ENCODE data around the gene SHB. TPM values are rescaled to one million over a fixed set of nuclear protein-coding genes. Genes with fewer than 3 reads are reported as not detected.
A peak's percentile ranks its signal among the peaks of the same experiment; 100 is the strongest.
"Not testable (repeated sequence)": the region's sequence is repeated elsewhere in the genome, so short reads cannot be mapped to it uniquely, and the experiment has no call there.

SHB gene
- total and polyA plus RNA-seq, 8 donors, result 16.1 to 26.8 (median 21.9) TPM

GRCh38 chr9:37902131-37902530 lies 166.9 kb downstream of the SHB start:
- Histone ChIP-seq H3K4me3 (peak overlapping the region in 1 of 2 donors; percentile 99), H3K27me3 (no peaks in the 10 kb centered on the region), H3K36me3 (peaks cover 0 to 22% of the 10 kb centered on the region in 2 donors), H3K27ac (no peak overlapping the region), H3K4me1 (peaks cover 15 to 44% of the 10 kb centered on the region in 2 donors), H3K9me3 (no peaks in the 10 kb centered on the region)
- intact Hi-C loops (cut with DNase I), result no loop called here
- TF ChIP-seq, protein P1, sequence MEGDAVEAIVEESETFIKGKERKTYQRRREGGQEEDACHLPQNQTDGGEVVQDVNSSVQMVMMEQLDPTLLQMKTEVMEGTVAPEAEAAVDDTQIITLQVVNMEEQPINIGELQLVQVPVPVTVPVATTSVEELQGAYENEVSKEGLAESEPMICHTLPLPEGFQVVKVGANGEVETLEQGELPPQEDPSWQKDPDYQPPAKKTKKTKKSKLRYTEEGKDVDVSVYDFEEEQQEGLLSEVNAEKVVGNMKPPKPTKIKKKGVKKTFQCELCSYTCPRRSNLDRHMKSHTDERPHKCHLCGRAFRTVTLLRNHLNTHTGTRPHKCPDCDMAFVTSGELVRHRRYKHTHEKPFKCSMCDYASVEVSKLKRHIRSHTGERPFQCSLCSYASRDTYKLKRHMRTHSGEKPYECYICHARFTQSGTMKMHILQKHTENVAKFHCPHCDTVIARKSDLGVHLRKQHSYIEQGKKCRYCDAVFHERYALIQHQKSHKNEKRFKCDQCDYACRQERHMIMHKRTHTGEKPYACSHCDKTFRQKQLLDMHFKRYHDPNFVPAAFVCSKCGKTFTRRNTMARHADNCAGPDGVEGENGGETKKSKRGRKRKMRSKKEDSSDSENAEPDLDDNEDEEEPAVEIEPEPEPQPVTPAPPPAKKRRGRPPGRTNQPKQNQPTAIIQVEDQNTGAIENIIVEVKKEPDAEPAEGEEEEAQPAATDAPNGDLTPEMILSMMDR (IDR thresholded peaks at IDR 0.05), result no peak
- ATAC-seq, result no peak
- no peak for DNase-seq

DNA sequence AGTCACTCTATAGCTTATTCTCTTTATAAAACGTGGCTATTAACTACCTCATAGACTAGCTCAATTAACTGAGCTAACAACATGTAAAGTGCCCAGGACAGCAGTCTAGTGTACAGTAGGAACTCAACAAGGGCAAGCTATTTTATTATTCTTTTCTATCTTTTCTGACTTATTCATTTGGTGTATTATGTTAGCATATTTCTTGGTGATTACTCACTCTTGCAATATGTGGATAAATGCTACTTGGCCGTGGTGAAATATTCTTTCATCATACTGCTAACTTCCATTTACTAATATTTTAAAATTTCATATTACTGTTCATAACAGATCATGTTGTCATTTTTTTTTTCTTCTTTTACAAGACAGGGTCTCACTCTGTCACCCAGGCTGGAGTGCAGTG lies 170.0 kb downstream of the SHB start:
- peaks cover 3 to 53% of the 10 kb centered on the region in 2 donors for H3K36me3 ChIP-seq
- no peak overlapping the region for H3K4me3 ChIP-seq
- no peak overlapping the region for H3K27ac ChIP-seq
- H3K9me3 ChIP-seq, result no peaks in the 10 kb centered on the region
- intact Hi-C loops (cut with DNase I), result no loop called here
- peaks cover 9 to 34% of the 10 kb centered on the region in 2 donors for H3K4me1 ChIP-seq
- TF ChIP-seq, protein P1 (IDR thresholded peaks at IDR 0.05), result no peak
- DNase-seq, result no peak
- ATAC-seq, result no peak
- H3K27me3 ChIP-seq, result no peaks in the 10 kb centered on the region

DNA sequence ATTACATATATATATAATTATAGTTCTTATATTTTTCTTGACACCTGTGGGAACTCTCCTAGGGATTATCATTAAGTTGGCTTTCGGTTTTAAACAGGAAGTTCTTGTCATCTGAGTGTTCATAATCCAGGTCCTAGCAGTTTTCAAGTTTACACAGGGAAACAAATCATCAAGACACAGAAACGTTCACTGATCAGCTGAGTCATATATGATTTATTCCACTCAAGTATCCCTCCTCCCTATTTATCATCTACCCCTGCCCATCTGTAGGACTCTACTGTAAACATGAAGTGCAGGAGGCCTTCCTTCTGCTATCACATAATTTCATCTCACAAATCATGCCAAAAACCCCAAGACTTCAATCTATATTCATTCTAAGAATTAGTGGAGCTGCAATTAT lies 171.4 kb downstream of the SHB start:
- H3K27me3 ChIP-seq, result no peaks in the 10 kb centered on the region
- TF ChIP-seq, protein P1 (IDR thresholded peaks at IDR 0.05), result no peak
- H3K36me3 ChIP-seq, result peaks cover 3 to 67% of the 10 kb centered on the region in 2 donors
- DNase-seq (no peak), ATAC-seq (no peak)
- no peaks in the 10 kb centered on the region for H3K9me3 ChIP-seq
- no peak overlapping the region for H3K27ac ChIP-seq
- intact Hi-C loops (cut with DNase I), result no loop called here
- peaks cover 5 to 26% of the 10 kb centered on the region in 2 donors for H3K4me1 ChIP-seq
- H3K4me3 ChIP-seq, result no peak overlapping the region

DNA sequence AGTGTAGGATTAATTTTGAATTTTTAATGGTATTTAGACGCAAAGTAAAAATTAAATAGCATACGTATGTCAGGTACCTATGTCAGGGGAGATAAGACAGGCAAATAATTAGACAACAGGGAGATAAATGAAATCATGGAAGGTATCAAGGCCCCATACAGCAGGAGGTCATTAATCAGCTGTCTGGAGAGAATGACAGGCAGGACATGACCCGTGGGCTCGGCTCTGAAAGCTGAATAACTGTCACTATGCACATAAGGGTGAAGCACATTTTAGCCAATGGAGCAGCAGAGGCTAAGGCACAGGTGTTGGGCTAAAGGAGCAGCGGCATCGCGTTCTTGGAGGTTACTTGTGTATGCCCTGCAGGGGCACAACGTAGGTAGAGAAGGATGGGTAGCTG lies 177.0 kb downstream of the SHB start:
- Histone ChIP-seq H3K9me3 (no peaks in the 10 kb centered on the region), H3K27ac (no peak overlapping the region), H3K4me1 (peaks cover 0 to 9% of the 10 kb centered on the region in 2 donors), H3K36me3 (peaks cover 3 to 80% of the 10 kb centered on the region in 2 donors), H3K4me3 (no peak overlapping the region), H3K27me3 (no peaks in the 10 kb centered on the region)
- intact Hi-C loops (cut with DNase I), result no loop called here
- DNase-seq (no peak), ATAC-seq (no peak)
- TF ChIP-seq, protein P1 (IDR thresholded peaks at IDR 0.05), result no peak

DNA sequence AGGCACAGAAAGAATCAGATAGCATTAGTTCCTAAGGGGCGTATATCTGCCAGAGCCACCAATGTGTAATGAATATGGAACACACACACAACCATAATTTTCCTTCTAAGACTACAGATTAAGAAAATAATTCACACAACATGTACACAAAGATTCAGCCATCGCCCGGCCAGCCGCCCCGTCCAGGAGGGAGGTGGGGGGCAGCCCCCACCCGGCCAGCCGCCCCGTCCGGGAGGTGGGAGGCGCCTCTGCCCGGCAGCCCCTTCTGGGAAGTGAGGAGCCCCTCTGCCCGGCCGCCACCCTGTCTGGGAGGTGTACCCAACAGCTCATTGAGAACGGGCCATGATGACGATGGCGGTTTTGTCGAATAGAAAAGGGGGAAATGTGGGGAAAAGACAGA lies 178.0 kb downstream of the SHB start:
- ATAC-seq; H3K4me1 ChIP-seq; H3K9me3 ChIP-seq; H3K4me3 ChIP-seq; H3K27me3 ChIP-seq; H3K27ac ChIP-seq; DNase-seq; intact Hi-C loops (cut with DNase I): not testable (repeated sequence)
- H3K36me3 ChIP-seq, result peaks cover 3 to 77% of the 10 kb centered on the region in 2 donors

DNA sequence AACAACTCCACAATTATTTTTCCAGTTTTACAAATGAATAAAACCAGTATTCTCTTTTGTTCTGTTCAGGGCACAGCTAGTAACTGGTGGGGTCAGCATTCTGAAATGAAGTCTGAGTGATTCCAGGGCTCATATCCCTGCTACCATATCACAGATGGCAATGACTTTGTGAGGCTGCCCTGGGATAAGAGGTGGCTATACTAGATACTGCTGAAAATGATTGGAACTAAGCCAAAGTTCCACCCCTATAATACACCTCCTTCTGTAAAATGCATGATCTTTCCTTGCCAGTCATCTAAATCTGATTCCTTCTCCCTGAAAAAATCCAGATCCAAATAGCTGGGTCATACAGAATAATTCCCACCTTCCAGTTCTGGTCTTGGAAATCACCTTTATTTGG lies 179.5 kb downstream of the SHB start:
- Histone ChIP-seq H3K4me3 (no peak overlapping the region), H3K4me1 (peaks cover 0 to 9% of the 10 kb centered on the region in 2 donors), H3K27me3 (no peaks in the 10 kb centered on the region), H3K36me3 (peaks cover 0 to 74% of the 10 kb centered on the region in 2 donors), H3K9me3 (no peaks in the 10 kb centered on the region), H3K27ac (no peak overlapping the region)
- no peak for DNase-seq
- no peak for ATAC-seq
- TF ChIP-seq, protein P1 (IDR thresholded peaks at IDR 0.05), result no peak
- intact Hi-C loops (cut with DNase I), result no loop called here

DNA sequence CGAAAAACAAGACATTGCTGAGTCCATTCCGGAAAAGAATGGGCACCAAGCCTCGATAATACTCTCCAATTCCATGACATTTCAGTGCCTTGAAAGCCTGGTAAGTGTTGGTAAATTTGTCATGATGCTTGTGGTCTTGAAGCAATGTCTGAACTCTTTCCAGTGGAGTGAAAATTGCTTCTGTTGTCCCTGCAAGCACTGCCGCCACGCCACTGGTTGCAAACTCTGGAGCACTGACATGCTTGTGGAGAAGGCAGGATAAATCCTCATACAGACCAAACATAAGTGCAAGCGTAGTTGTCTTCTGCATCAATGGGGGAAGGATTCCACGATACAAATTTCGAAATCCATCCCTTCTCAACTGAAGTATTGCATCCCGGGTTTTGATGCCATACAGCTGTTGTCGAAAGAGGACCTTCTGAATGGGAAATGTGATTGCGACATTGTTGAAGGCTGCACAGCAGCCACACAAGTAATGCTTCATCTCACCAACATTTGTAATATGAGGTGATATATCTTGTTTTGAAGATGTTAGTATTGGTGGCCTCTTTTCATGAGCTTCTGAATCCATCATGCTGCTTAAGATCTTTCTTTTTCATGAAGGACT lies 180.9 kb downstream of the SHB start:
- H3K4me3 ChIP-seq; intact Hi-C loops (cut with DNase I); H3K9me3 ChIP-seq; ATAC-seq; H3K27me3 ChIP-seq; H3K4me1 ChIP-seq: not testable (repeated sequence)
- Histone ChIP-seq H3K36me3 (peaks cover 0 to 61% of the 10 kb centered on the region in 2 donors), H3K27ac (peak overlapping the region in 1 of 2 donors; percentile 45)
- DNase-seq, result peak in 2 of 4 donors; percentile 32 to 74

Measured in left lung (tissue), 10 donors.